Measurements from ENCODE around the gene CTIF.

- no peak for TF ChIP-seq CTCF (IDR thresholded peaks at IDR 0.05; ENCODE audit: poor library complexity)
- no peak for TF ChIP-seq EZH2 (IDR thresholded peaks at IDR 0.05; ENCODE audit: borderline replicate concordance)
- no peak for TF ChIP-seq EZH2phosphoT487 (IDR thresholded peaks at IDR 0.05; ENCODE audit: low read depth, severe bottlenecking, unreplicated experiment)
These were observed 365.3 kb downstream of the CTIF start for GRCh38 chr18:48904091-48904490.

Measured in hepatocyte (in vitro differentiated cells).